Osteoblast (primary cell): ENCODE results near the gene AOC2. TPM values are rescaled to one million over a fixed set of nuclear protein-coding genes. Genes with fewer than 3 reads are reported as not detected.

ENCODE experiments used
- DNase-seq: peaks from one replicate; pipeline ENCODE4 v3.0.0; 2011; ENCODE audit warnings: low spot score, mixed read lengths; ENCODE audit not compliant: insufficient read length; ENCODE audit errors: missing footprints
- H2AFZ ChIP-seq: 2 replicates; pipeline ENCODE4 v1.6.0; 2011; ENCODE audit warnings: mild to moderate bottlenecking, low read length
- H3K27ac ChIP-seq: 2 replicates; pipeline ENCODE4 v1.5.1; 2011; ENCODE audit warnings: mild to moderate bottlenecking, low read depth, low read length, moderate library complexity
- H3K27me3 ChIP-seq: 2 replicates; pipeline ENCODE4 v1.6.0; 2012; ENCODE audit warnings: mild to moderate bottlenecking, control low read depth, inconsistent platforms, low read length, moderate library complexity; ENCODE audit not compliant: insufficient read depth
- H3K36me3 ChIP-seq: 2 replicates; pipeline ENCODE4 v1.5.1; 2011; ENCODE audit warnings: mild to moderate bottlenecking, low read length, control low read depth, moderate library complexity; ENCODE audit not compliant: insufficient read depth
- H3K4me1 ChIP-seq: 2 replicates; pipeline ENCODE4 v1.5.1; 2011; ENCODE audit warnings: mild to moderate bottlenecking, low read length, control low read depth, moderate library complexity; ENCODE audit not compliant: insufficient read depth
- H3K4me2 ChIP-seq: 2 replicates; pipeline ENCODE4 v1.6.0; 2011; ENCODE audit warnings: mild to moderate bottlenecking, low read length; ENCODE audit not compliant: insufficient read depth
- H3K4me3 ChIP-seq: fragments of 200-600 bp; sonication (generic); 3 replicates; pipeline ENCODE4 v1.5.1; 2012; ENCODE audit warnings: mild to moderate bottlenecking, low read length, inconsistent platforms; ENCODE audit not compliant: insufficient read depth
- H3K79me2 ChIP-seq: 2 replicates; pipeline ENCODE4 v1.6.0; 2012; ENCODE audit warnings: mild to moderate bottlenecking, low read length, control low read depth, inconsistent platforms; ENCODE audit not compliant: insufficient read depth
- H3K9me3 ChIP-seq: 2 replicates; pipeline ENCODE4 v1.5.1; 2011; ENCODE audit warnings: low read depth, low read length, control low read depth
- H4K20me1 ChIP-seq: 2 replicates; pipeline ENCODE4 v1.6.0; 2012; ENCODE audit warnings: mild to moderate bottlenecking, low read length, control low read depth; ENCODE audit not compliant: insufficient read depth
- total RNA-seq: library from RNA; depleted of rRNA; stranded (reverse); fragments of >200 nt; gene quantifications from 2 replicates; pipeline ENCODE4 v1.2.3, GENCODE V29; 2012
- TF ChIP-seq, protein P1 (sequence below): IDR thresholded peaks from 2 replicates; pipeline ENCODE4 v1.5.1; 2011; ENCODE audit warnings: mild to moderate bottlenecking, low read depth, low read length, moderate library complexity; ENCODE audit errors: extremely low read depth

The AOC2 gene
- total RNA-seq, 1 donor = 0.72 TPM

GRCh38 chr17:42814633-42815399 is 29.6 kb upstream of the AOC2 start:
- Histone ChIP-seq H3K27ac (peak overlapping the region; percentile 63), H3K4me2 (peak overlapping the region; percentile 69), H3K9me3 (no peaks in the 10 kb centered on the region), H4K20me1 (no peaks in the 10 kb centered on the region), H3K36me3 (peaks cover 72% of the 10 kb centered on the region), H3K27me3 (no peaks in the 10 kb centered on the region), H3K79me2 (no peaks in the 10 kb centered on the region), H3K4me3 (peak overlapping the region; percentile 43), H2AFZ (peak overlapping the region; percentile 15), H3K4me1 (peaks cover 42% of the 10 kb centered on the region)
- TF ChIP-seq, protein P1, sequence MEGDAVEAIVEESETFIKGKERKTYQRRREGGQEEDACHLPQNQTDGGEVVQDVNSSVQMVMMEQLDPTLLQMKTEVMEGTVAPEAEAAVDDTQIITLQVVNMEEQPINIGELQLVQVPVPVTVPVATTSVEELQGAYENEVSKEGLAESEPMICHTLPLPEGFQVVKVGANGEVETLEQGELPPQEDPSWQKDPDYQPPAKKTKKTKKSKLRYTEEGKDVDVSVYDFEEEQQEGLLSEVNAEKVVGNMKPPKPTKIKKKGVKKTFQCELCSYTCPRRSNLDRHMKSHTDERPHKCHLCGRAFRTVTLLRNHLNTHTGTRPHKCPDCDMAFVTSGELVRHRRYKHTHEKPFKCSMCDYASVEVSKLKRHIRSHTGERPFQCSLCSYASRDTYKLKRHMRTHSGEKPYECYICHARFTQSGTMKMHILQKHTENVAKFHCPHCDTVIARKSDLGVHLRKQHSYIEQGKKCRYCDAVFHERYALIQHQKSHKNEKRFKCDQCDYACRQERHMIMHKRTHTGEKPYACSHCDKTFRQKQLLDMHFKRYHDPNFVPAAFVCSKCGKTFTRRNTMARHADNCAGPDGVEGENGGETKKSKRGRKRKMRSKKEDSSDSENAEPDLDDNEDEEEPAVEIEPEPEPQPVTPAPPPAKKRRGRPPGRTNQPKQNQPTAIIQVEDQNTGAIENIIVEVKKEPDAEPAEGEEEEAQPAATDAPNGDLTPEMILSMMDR = no peak
- DNase-seq = peak; percentile 92

DNA sequence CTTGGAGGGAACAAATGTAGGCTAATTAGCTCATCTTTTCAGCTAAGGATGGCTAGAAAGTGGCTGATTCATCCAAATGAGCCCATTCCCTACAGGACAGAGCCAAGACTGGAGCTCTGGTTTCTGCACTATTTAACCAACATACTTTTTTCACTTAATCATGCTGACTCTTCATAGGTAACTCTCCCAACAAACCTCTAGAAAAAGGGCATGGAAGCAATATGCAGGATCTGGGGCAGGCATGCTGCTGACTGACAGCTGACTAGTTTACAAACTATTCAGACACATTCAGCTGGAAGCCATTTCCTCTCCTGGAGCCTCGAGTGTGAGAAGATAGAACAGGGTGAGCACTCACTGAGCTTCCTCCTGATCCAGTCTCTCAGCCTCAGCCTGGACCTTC is 26.5 kb upstream of the AOC2 start:
- Histone ChIP-seq H3K27ac (peak overlapping the region; percentile 86), H3K4me2 (no peak overlapping the region), H3K36me3 (peaks cover 65% of the 10 kb centered on the region), H4K20me1 (no peaks in the 10 kb centered on the region), H2AFZ (no peak overlapping the region), H3K27me3 (no peaks in the 10 kb centered on the region), H3K9me3 (no peaks in the 10 kb centered on the region), H3K4me1 (peaks cover 43% of the 10 kb centered on the region), H3K4me3 (no peak overlapping the region), H3K79me2 (peaks cover 19% of the 10 kb centered on the region)
- DNase-seq = peak; percentile 8
- TF ChIP-seq, protein P1 = no peak

GRCh38 chr17:42818379-42818778 is 26.0 kb upstream of the AOC2 start:
- H3K27ac ChIP-seq = peak overlapping the region; percentile 86

More at GRCh38 chr17:42818379-42818778, 26.0 kb upstream of the AOC2 start:
- H3K9me3 ChIP-seq = no peaks in the 10 kb centered on the region
- H2AFZ ChIP-seq = no peak overlapping the region
- H3K4me3 ChIP-seq = no peak overlapping the region
- H3K36me3 ChIP-seq = peaks cover 64% of the 10 kb centered on the region
- H3K27me3 ChIP-seq = no peaks in the 10 kb centered on the region
- H3K79me2 ChIP-seq = peaks cover 24% of the 10 kb centered on the region
- TF ChIP-seq, protein P1 = no peak
- DNase-seq = peak; percentile 32
- peaks cover 48% of the 10 kb centered on the region for H3K4me1 ChIP-seq
- no peaks in the 10 kb centered on the region for H4K20me1 ChIP-seq
- no peak overlapping the region for H3K4me2 ChIP-seq
